Nephron progenitor cell (in vitro differentiated cells): ENCODE measurements around the gene SSRP1.

Experiments used
- DNase-seq: peaks from one replicate; pipeline ENCODE4 v3.0.0; 2021
- H3K27ac Mint-ChIP-seq: 2 replicates; pipeline ENCODE4 v1.8.0; 2021; ENCODE audit warnings: mild to moderate bottlenecking, moderate library complexity, mixed read lengths
- H3K27me3 Mint-ChIP-seq: 2 replicates; pipeline ENCODE4 v1.8.0; 2021; ENCODE audit warnings: mild to moderate bottlenecking, low read depth, mixed read lengths; ENCODE audit not compliant: poor library complexity
- H3K36me3 Mint-ChIP-seq: 2 replicates; pipeline ENCODE4 v1.8.0; 2021; ENCODE audit warnings: low read depth, mixed read lengths
- H3K4me1 Mint-ChIP-seq: 2 replicates; pipeline ENCODE4 v1.8.0; 2021; ENCODE audit warnings: mixed read lengths
- H3K4me3 Mint-ChIP-seq: 2 replicates; pipeline ENCODE4 v1.8.0; 2021; ENCODE audit warnings: mild to moderate bottlenecking, moderate library complexity, mixed read lengths
- H3K9me3 Mint-ChIP-seq: 2 replicates; pipeline ENCODE4 v1.8.0; 2021; ENCODE audit warnings: mild to moderate bottlenecking, moderate library complexity, mixed read lengths
- CTCF ChIP-seq: fragments of 200-600 bp; sonication (generic); IDR thresholded peaks from 2 replicates; pipeline ENCODE4 v1.5.0; 2021; ENCODE audit warnings: antibody characterized with exemption

SSRP1 gene

DNA sequence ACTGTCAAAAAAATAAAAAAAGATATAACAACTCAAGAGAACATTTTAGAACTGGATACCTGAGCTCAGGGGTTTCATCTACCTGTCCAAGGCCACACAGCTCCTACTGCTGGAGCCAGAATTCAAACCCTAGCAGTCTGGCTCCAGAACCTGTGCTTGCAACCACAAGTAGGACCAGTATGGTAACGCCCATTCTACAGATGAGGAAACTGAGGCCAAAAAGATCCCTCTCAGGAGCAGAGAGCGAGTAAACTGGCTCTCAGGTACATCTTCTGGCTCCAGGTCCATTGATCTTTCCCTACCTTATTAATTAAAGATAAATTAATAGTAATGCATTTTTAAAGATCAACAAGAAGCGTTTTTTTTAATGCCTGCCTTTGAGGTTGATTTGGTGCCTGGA, 21.6 kb upstream of the SSRP1 start:
- Mint-ChIP-seq H3K4me1 (peaks cover 62% of the 10 kb centered on the region), H3K27me3 (peaks cover 11% of the 10 kb centered on the region), H3K36me3 (no peaks in the 10 kb centered on the region), H3K27ac (no peak overlapping the region), H3K4me3 (no peak overlapping the region), H3K9me3 (peaks cover 4% of the 10 kb centered on the region)
- DNase-seq: no peak
- TF ChIP-seq CTCF: no peak

DNA sequence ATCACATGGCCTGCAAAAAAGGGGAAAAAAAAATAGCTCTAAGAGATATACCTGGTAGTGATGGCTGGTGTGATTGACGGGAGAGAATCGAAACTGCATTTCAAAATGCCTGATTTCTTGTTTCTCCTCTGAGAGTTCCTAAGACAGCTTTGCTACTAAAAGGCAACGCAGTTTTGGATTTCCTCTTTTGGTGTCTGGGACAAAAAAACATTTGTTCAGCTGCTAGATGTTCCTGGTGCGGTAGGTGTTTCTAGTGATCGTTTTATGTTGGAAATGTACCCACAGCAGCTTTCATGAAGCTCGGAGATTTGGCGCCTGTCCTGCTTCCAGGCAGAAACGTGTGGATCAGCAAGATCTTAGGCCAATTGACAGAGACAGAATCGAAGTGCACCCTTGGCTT, 20.6 kb upstream of the SSRP1 start:
- Mint-ChIP-seq H3K36me3 (peaks cover 5% of the 10 kb centered on the region), H3K4me3 (no peak overlapping the region), H3K9me3 (peaks cover 9% of the 10 kb centered on the region), H3K27me3 (peaks cover 5% of the 10 kb centered on the region), H3K27ac (peak overlapping the region; percentile 21), H3K4me1 (peaks cover 68% of the 10 kb centered on the region)
- DNase-seq: no peak
- TF ChIP-seq CTCF: no peak

DNA sequence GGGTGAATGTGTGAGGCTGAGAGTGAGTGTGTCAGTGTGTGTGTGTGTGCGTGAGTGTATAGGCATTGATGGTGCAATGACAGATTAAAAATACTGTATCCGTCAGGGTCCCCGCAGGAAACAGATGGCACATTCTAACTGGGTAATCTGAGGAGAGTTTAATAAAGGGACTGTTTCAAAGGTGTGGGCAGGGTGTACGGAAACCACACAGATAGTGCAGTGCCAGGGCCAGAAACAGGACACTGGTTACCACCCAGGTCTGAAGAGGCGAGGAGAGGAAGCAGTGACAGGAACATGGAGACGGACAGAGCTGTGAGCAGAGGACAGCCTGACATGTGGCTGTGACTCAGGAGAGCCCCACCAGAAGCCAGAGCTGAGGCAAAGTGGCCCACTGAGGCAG, 19.0 kb upstream of the SSRP1 start:
- Mint-ChIP-seq H3K27ac (peak overlapping the region; percentile 30), H3K4me1 (peaks cover 69% of the 10 kb centered on the region), H3K9me3 (peaks cover 20% of the 10 kb centered on the region), H3K36me3 (peaks cover 8% of the 10 kb centered on the region), H3K27me3 (peaks cover 7% of the 10 kb centered on the region), H3K4me3 (peak overlapping the region; percentile 23)
- no peak for TF ChIP-seq CTCF
- DNase-seq: no peak

- DNase-seq: no peak
- peak overlapping the region; percentile 30 for H3K27ac Mint-ChIP-seq
- H3K9me3 Mint-ChIP-seq: peaks cover 21% of the 10 kb centered on the region
- H3K27me3 Mint-ChIP-seq: peaks cover 7% of the 10 kb centered on the region
- peaks cover 70% of the 10 kb centered on the region for H3K4me1 Mint-ChIP-seq
- peak overlapping the region; percentile 48 for H3K4me3 Mint-ChIP-seq
- peaks cover 8% of the 10 kb centered on the region for H3K36me3 Mint-ChIP-seq
- no peak for TF ChIP-seq CTCF
Observed at GRCh38 chr11:57353852-57354251, 18.2 kb upstream of the SSRP1 start.

GRCh38 chr11:57353446-57353845, 17.8 kb upstream of the SSRP1 start:
- H3K36me3 Mint-ChIP-seq: peaks cover 8% of the 10 kb centered on the region
- no peak for TF ChIP-seq CTCF
- H3K4me3 Mint-ChIP-seq: peak overlapping the region; percentile 48
- H3K4me1 Mint-ChIP-seq: peaks cover 70% of the 10 kb centered on the region
- peaks cover 21% of the 10 kb centered on the region for H3K9me3 Mint-ChIP-seq
- DNase-seq: no peak
- peak overlapping the region; percentile 30 for H3K27ac Mint-ChIP-seq
- H3K27me3 Mint-ChIP-seq: peaks cover 7% of the 10 kb centered on the region

DNA sequence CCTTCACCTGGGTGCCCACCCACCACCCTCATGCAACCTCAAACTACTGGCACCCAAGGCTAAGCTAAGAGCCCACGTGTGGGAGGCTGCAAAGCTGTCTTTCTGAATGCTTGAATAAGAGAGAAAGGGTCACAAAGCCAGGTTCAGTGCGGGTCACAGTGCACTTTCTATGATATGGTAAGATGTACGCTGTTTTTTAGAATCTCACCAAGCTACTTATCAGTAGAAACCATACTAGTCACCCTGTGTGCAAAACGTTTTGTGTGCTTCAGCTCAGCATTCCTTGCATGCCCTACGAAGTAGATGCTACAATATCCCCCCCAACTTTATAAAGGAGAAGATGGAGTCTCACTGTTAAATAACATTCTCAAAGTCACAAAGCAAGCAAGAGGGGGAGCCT, 17.3 kb upstream of the SSRP1 start:
- Mint-ChIP-seq H3K27ac (peak overlapping the region; percentile 30), H3K4me1 (peaks cover 72% of the 10 kb centered on the region), H3K36me3 (peaks cover 8% of the 10 kb centered on the region), H3K27me3 (peaks cover 7% of the 10 kb centered on the region), H3K9me3 (peaks cover 21% of the 10 kb centered on the region), H3K4me3 (peak overlapping the region; percentile 48)
- TF ChIP-seq CTCF: no peak
- DNase-seq: no peak
